Glutamatergic neuron (in vitro differentiated cells): ENCODE measurements around the gene BMP7. TPM values are rescaled to one million over a fixed set of nuclear protein-coding genes. Genes with fewer than 3 reads are reported as not detected.

Experiments used
- DNase-seq: peaks from one replicate; pipeline ENCODE4 v3.0.0; 2022
- H3K27ac Mint-ChIP-seq: one replicate; pipeline ENCODE4 v1.8.0; 2020; ENCODE audit warnings: mild to moderate bottlenecking, mixed read lengths, inconsistent platforms; ENCODE audit not compliant: unreplicated experiment
- H3K27me3 Mint-ChIP-seq: one replicate; pipeline ENCODE4 v1.8.0; 2020; ENCODE audit warnings: mild to moderate bottlenecking, moderate library complexity, mixed read lengths, inconsistent platforms; ENCODE audit not compliant: unreplicated experiment
- H3K36me3 Mint-ChIP-seq: one replicate; pipeline ENCODE4 v1.8.0; 2020; ENCODE audit warnings: mild to moderate bottlenecking, mixed read lengths, inconsistent platforms; ENCODE audit not compliant: unreplicated experiment
- H3K4me1 Mint-ChIP-seq: one replicate; pipeline ENCODE4 v1.8.0; 2020; ENCODE audit warnings: mild to moderate bottlenecking, low read depth, mixed read lengths, inconsistent platforms; ENCODE audit not compliant: unreplicated experiment
- H3K4me3 Mint-ChIP-seq: one replicate; pipeline ENCODE4 v1.8.0; 2020; ENCODE audit warnings: mild to moderate bottlenecking, mixed read lengths, inconsistent platforms; ENCODE audit not compliant: unreplicated experiment
- H3K9me3 Mint-ChIP-seq: one replicate; pipeline ENCODE4 v1.8.0; 2020; ENCODE audit warnings: mild to moderate bottlenecking, moderate library complexity, mixed read lengths, inconsistent platforms; ENCODE audit not compliant: unreplicated experiment
- CTCF ChIP-seq: fragments of 200-600 bp; sonication (generic); IDR thresholded peaks from one replicate; pipeline ENCODE4 v1.5.0; 2021; ENCODE audit not compliant: partially characterized antibody, unreplicated experiment
- total RNA-seq: library from RNA; stranded (reverse); fragmentation: NEBNext Ultra II Directional; extraction: Animal tissue kit (Norgen Biotek cat#: 25700); gene quantifications from one replicate; pipeline ENCODE4 v1.2.1, GENCODE V29; 2021; ENCODE audit not compliant: unreplicated experiment

Gene BMP7
- total RNA-seq, 1 donor from 2014 or later: 8.7 TPM

- no peak for TF ChIP-seq CTCF
- no peak overlapping the region for H3K4me3 Mint-ChIP-seq
- peaks cover 4% of the 10 kb centered on the region for H3K27me3 Mint-ChIP-seq
- peaks cover 4% of the 10 kb centered on the region for H3K36me3 Mint-ChIP-seq
- no peak for DNase-seq
- no peak overlapping the region for H3K27ac Mint-ChIP-seq
- H3K4me1 Mint-ChIP-seq: peaks cover 10% of the 10 kb centered on the region
- H3K9me3 Mint-ChIP-seq: peaks cover 2% of the 10 kb centered on the region
Observed at GRCh38 chr20:57308451-57309271, 42.2 kb upstream of the BMP7 start.

- DNase-seq: no peak
- H3K4me1 Mint-ChIP-seq: peaks cover 10% of the 10 kb centered on the region
- H3K36me3 Mint-ChIP-seq: peaks cover 4% of the 10 kb centered on the region
- H3K27me3 Mint-ChIP-seq: peaks cover 4% of the 10 kb centered on the region
- no peak overlapping the region for H3K27ac Mint-ChIP-seq
- H3K9me3 Mint-ChIP-seq: peaks cover 2% of the 10 kb centered on the region
- TF ChIP-seq CTCF: no peak
- H3K4me3 Mint-ChIP-seq: no peak overlapping the region
Observed at GRCh38 chr20:57306747-57307146, 40.3 kb upstream of the BMP7 start.

- no peak overlapping the region for H3K27ac Mint-ChIP-seq
- peaks cover 6% of the 10 kb centered on the region for H3K4me1 Mint-ChIP-seq
- H3K36me3 Mint-ChIP-seq: peaks cover 7% of the 10 kb centered on the region
- H3K4me3 Mint-ChIP-seq: no peak overlapping the region
- H3K27me3 Mint-ChIP-seq: peaks cover 6% of the 10 kb centered on the region
- no peak for TF ChIP-seq CTCF
- DNase-seq: no peak
- peaks cover 2% of the 10 kb centered on the region for H3K9me3 Mint-ChIP-seq
Observed at GRCh38 chr20:57301026-57301425, 34.6 kb upstream of the BMP7 start.

GRCh38 chr20:57298457-57298856 lies 32.0 kb upstream of the BMP7 start:
- H3K36me3 Mint-ChIP-seq: peaks cover 4% of the 10 kb centered on the region
- no peak for TF ChIP-seq CTCF
- no peak overlapping the region for H3K4me3 Mint-ChIP-seq
- no peak overlapping the region for H3K27ac Mint-ChIP-seq
- H3K4me1 Mint-ChIP-seq: peaks cover 5% of the 10 kb centered on the region
- no peak for DNase-seq
- H3K27me3 Mint-ChIP-seq: peaks cover 3% of the 10 kb centered on the region
- peaks cover 2% of the 10 kb centered on the region for H3K9me3 Mint-ChIP-seq

GRCh38 chr20:57294550-57294949 lies 28.1 kb upstream of the BMP7 start:
- Mint-ChIP-seq H3K4me1 (peaks cover 8% of the 10 kb centered on the region), H3K4me3 (no peak overlapping the region), H3K36me3 (no peaks in the 10 kb centered on the region), H3K27me3 (peaks cover 7% of the 10 kb centered on the region), H3K9me3 (peaks cover 3% of the 10 kb centered on the region), H3K27ac (no peak overlapping the region)
- no peak for DNase-seq
- no peak for TF ChIP-seq CTCF
